DMS 273 (cell line): Measurements from ENCODE around the gene AFAP1L2.

ENCODE experiments used
- DNase-seq: peaks from one replicate; lab custom pipeline; 2025; ENCODE audit not compliant: unreplicated experiment; lab: John Stamatoyannopoulos, UW

AFAP1L2 gene

DNA sequence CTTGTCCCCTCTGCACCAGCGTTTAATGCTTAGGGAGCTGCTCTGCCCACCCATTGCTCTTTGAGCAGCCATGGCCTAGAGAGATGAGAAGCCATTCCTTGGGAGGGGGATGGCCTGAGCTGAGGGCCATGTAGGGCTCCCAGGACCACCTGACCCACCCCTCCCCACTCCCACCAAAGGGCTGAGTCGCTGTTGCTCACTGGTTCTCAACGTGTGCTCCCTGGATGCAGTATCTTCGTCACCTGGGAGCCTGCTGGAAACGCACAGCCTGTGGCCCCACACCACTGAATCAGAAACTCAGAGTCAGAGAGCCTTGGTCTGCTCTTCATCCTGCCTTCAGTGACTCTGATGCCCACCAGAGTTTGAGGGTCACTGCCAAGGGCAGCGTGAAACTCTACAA, 128.2 kb downstream of the AFAP1L2 start:
- no peak for DNase-seq

DNA sequence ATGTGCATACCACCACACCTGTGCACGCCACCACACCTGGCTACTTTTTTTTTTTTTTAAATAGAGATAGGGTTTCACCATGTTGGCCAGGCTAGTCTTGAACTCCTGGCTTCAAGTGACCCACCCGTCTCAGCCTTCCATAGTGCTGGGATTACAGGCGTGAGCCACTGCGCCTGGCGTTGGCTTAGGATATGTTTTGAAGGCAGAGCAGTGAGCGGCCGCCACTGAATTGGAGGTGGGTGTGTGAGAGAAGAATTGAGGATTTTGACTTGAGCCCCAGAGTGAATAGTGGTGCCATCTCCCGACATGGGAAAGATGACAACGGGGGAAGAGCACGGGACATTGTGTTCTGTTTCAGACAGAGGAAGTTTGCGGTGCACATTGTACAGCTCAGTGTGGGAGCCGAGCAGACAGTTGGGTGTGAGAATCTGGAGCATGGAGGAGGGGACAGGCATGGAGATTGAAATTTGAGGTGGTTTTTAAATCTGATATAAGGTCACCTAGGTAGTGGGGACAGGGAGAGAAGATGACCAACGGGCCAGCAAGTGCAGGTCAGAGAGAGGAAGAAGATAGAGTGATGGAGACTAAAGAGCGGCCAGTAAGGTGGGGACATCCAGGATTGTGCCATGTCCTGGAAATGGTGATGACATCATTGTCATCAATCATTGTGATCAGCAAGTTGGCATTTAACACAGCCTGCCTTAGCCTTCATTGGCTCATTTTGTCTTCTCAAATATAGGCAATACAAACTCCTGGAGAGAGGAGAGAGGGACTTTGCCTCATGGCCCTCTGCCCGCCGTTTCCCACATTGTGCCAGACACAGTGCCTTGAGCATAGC, 129.5 kb downstream of the AFAP1L2 start:
- DNase-seq = no peak

DNA sequence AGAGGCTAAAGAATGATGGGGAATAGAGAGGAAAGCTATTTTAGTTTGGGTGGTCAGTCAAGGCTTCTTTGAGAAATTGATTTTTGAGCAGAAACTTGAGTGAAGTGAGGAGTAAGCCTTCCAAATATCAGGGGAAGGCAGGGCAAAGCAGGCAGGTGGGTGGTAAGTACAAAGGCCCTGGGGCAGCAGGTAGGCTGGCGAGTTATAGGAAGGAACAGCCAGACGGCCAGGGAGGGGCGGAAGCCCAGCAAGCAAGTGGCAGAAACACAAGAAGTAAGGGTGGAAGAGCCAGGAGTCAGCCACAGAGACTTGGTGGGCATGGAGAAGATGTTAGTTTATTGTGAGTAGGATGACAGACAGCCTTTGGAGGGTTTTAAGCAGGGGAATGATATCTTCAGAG, 130.4 kb downstream of the AFAP1L2 start:
- DNase-seq = no peak

DNA sequence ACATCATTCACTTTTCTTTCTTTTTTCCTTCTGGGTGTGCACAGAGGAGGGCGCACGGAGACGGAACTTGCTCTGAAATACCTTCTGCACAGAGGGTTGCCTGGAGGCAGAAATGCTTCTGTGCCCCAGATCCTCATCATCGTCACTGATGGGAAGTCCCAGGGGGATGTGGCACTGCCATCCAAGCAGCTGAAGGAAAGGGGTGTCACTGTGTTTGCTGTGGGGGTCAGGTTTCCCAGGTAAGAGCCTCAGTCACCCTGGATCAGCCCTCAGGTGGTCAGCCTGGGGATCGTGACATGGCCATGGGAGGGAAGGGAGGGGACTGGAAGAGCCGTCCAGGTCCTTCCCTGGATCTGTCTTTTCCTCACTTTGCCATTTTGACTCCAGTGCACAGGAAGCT, 131.6 kb downstream of the AFAP1L2 start:
- DNase-seq = no peak

DNA sequence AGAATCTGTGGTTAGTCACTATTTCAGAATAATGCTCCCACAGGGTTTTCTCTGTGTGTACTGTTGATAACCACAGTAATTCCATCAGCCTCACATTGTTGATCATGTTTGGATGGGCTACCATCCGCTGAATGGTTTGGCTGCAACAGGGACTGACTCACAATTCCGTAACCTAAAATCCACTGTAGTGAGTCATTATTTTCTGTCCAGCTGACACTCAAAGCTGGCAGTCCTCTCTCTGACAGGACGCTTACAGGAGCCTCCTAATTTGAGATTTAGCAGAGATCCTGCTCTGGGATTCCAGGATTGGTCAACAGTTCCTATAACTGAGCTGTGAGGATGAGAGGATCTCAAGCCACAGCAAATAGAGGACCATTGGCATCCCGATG, 132.5 kb downstream of the AFAP1L2 start:
- DNase-seq = no peak

DNA sequence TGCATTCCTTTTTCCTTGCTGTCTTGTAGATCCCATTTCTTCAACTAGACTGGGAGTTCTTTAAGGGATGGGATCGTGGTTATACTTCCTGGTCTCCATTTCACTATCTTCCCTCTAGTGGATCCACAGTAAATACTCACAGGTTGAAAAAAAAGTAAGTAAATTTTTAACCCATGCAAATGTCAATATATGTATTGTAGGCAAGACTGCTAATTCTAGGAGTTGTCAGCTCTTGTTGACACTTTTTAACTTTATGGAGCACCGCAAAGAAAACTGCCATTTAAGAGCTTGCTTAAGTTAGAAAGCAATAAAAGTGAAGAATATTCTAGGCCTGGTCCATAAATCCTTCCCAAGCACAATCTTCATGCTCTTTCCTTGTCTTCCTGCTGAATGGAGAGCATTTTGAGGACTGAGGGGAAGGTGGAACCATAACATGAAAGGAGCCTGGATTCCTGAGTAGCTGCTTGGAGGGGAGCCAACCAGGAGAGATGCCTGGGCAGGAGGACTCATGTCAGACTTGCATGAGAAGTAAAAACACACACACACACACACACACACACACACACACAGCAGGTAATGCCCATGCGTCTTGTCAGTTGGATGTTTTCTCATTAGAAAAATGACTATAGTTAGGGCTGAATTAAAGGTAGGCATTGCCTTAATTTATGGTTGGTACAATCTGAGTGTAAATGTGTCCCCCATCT, 133.1 kb downstream of the AFAP1L2 start:
- no peak for DNase-seq

DNA sequence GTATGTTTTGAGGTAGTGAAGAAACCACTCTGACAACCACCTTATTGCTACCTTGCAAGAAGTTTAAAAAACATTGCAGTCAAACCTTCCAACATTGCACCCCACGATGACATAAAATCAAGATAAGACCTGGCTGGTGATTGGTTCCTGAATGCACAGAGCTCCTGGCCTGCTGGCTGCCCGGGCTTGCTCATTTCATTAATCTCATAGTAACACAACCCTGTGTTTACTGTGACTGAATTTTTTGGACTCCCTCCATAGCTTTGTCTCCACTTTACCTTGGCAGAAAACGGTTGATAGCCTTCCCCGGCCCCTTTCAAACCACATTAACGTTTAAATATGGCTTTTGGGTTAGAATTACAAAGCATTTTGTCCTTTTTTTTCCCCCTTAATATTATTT, 137.8 kb downstream of the AFAP1L2 start:
- DNase-seq = peak; percentile 71

DNA sequence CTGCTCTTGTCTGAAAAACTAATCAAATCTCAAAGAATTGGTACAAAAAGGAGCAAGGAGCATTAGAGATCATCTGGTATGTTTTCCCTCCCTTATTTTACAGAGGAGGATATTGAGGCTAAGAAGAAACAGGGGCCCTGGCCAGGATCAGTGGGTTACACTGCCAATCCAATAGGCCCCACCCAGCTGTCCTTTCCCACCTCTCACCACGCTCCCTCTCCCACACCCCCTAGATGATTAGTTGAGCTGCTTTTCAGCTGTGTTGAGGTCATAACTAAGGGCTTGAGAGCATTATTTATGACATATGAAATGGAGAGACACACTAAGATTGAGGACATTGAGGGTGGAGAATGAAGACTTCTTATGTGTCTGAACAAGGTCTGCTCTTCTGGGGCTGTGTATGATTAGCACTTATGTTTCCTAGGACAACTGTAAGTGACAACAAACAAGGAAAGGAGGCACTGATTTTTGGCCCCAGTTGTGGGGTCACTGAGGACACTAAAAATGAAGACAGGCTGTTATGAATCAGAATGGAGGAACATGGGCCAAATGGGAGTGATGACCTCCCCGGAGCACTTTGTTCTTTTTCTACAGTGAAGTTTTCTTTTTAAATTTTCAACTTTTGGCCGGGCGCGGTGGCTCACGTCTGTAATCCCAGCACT, 138.8 kb downstream of the AFAP1L2 start:
- no peak for DNase-seq

DNA sequence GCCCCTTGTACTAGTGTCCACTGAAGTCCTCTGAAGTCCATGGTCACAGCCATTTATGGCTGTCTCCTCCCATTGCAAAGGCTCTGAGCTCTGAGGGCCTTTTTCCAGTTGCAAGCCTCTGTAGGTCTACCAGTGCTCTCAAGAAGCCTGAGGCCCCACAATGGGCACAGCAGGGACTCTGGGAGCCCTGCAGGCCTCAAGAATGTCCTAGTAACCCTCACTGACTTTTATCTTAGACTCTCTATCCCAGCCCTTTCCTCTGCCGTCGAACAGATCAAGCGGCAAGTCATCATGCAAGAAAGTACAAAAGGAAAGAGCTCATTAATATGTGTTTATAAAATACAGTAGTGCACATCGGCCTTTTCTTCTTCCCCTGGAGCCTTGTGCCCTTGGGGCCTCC, 141.8 kb downstream of the AFAP1L2 start:
- no peak for DNase-seq

DNA sequence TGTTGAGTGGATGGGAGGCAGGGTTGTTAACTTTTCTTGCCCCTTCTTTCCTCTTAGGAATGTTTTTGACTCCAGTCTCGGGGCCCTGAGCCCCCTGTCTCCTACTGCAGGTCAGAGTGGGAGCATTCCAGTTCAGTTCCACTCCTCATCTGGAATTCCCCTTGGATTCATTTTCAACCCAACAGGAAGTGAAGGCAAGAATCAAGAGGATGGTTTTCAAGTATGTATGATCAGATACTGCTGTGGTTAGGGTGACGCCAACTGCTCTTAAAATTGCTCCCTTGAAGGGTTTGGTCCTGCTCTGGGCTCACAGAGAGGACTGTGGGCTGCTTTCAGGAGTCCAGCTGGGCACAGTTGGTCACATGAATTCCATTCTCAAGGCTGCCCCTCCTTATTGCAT, 143.2 kb downstream of the AFAP1L2 start:
- no peak for DNase-seq

DNA sequence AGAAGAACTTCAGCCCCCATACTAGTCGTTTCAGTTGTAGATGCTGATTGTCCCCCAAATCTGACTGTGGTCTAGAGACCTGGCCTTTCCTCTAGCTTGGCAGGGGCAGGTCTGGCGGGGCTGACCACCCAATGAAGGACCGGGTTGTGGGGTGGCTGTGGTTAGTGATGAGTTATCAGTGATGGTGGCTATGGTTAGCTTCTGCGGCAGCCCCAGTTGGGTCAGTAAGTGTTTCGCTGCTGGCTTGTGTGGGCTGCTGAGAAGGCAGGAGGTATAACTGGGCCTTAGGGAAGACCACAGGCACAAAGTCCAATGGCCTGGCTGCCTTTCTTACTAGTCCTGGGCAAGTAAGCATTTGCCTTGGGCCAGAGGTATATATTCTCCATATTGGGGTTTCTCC, 143.9 kb downstream of the AFAP1L2 start:
- DNase-seq = no peak

DNA sequence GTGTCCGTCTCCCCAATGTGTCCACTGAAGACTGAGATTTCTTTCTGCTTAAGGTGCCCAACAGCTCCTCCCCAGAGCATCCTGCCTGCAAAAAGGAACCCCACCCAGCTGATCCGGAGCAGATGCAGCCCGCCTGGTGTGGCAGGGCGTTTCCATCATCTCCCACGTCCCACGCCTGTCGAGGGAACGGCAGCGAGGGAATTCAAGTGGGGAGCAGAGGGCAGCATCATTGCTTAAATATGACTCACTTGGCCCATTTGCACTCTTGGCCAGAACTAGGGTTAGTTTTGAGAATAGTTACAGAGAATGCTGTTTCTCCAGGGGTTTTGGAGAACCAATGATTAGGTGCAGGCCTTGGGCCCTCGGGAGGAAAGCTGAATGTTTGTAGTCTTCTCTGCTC, 144.5 kb downstream of the AFAP1L2 start:
- DNase-seq = no peak

DNA sequence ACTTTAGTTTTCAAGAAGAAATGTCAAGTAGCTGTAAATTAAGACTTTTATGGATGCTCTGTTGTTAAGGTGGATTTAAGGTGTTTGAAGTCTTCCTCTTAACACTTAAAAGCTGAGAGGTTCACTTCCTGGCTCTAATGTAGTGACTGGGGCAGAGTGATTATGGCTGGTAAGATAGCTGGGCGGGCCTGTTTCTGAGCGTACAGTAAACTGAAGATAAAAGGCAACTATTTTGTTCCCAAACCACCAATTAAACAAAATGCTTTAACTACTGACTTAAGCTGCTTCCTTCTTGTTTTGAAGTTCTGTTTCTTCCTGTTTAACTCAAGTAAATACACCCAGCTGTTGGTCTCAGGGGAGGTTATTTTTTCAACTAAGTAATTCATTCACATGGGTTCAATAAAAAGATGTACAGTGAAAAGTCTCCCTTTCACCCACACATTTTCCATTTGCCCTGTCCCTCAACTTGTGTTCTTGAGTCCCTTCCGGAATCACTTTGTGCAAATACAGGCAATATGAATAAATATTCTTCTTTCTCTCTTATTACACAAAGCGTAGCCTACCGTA, 145.9 kb downstream of the AFAP1L2 start:
- DNase-seq = no peak

DNA sequence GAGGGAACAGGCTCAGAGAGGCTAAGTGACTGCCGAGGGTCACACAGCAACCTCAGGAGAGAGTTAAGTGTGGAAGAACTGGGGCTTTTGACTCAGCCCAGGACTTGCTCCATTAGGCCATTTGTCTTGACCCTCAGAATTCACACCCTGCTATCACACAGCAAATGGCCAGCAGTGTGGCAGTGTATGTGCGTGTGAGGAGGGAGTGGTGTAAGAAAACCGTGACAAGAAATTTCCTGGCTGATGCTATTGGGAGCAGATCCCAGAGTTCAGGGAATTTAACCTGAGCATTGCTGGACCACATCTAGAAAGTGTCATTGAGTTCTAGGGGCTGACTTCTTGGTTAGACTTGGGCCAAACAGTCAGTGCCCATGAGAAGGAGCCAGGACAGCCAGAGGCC, 146.8 kb downstream of the AFAP1L2 start:
- DNase-seq = no peak

DNA sequence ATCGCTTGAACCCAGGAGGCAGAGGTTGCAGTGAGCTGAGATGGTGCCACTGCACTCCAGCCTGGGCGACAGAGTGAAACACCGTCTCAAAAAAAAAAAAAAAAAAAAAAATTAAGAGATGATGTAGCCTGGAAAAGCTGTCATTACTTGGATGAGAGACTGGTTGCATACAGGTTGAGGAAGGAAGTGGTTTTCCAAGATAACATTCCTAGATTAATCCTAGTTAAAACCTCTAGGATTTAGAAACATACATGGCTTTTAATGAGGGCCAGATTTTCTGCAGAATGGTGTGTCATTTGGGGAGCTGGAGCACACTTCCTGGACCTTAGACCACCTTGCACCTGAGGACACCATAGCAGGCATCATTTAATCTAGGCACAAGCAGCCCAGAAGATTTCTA, 147.5 kb downstream of the AFAP1L2 start:
- no peak for DNase-seq

DNA sequence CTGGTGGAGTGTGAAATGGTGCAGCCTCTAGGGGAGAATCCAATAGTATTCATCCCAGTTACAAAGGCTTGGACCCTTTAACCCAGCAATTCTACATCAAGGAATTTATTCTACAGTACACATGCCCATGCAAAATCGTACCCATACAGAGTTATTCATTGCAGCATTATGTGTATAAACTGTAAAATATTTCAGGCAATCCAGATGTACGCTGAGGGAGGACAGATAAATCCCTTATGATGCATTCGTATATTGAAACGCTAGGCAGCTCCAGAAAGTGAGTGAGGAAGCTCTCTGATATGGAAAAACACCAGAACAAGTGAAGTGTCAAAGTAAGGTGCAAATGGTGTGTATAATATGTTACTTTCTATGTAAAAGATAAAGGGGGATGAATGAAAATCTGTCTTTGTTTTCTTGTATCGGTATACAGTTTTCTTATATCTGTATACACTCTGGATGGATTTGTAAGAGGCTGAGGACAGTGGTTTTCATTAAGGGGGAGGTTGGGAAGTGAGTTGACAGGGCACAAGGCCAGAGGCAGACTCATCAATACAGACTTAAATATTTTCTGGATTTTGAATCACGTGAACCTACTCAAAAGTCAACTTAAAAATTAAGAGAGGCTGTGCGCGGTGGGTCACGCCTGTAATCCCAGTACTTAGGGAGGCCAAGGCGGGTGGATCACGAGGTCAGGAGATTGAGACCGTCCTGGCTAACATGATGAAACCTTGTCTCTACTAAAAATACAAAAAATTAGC, 148.1 kb downstream of the AFAP1L2 start:
- DNase-seq = no peak

DNA sequence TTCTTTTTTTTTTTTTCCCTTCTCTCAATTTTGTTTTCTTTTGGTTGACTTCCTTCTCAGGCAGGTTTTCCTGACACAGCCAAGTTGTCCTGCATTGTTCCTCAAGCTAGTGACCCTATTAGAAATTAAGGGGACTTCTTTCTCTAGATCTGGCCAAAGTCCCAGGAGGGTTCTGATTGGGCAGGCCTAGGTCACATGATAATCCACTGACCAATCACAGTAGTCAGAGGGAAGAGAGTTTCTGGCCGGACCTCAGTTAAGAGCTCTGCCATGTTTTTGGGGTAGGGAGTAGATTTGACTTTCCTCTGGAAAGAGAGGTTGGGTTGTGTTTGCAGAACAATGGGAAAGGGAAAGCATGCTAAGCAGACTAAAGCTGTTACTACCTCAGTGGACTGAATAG, 149.1 kb downstream of the AFAP1L2 start:
- DNase-seq = no peak

DNA sequence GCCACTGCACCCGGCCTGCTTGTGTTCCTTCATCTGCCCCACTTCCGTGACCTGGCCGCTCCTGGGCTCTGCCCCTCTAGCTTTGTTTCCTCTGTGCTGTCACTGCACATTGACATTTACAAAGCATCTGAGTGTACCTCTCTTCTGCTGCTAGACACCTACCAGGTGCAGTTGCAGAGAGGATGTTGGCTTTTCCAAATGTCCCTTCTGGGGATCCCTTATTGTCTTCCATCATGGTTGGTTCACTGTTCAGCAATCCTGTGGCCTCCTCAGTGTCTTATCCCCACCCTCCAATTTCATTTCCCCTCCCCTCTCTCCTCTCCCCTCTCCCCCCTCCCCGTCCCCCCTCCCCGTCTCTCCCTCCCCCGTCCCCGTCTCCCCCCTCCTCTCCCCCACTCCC, 151.4 kb downstream of the AFAP1L2 start:
- no peak for DNase-seq

DNA sequence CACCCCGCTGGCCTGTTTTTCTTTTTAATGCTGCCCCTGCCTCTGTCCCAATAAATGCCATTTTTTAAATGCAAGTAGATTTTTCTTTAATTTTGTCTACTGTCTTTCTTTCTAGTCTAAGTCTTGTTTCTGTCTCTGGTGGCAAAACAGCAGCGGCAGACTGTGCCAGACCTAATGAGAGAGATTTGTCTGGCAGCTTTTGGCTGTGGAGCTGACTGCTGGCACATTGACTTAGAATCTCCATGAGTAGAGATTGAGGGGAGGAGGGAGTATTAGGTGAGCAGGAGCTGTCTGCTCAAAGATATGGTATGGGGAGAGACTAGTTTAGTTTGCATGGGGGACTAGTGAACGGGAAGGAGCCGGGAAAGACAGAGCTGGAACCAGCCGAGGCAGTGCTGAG, 152.2 kb downstream of the AFAP1L2 start:
- DNase-seq = no peak

DNA sequence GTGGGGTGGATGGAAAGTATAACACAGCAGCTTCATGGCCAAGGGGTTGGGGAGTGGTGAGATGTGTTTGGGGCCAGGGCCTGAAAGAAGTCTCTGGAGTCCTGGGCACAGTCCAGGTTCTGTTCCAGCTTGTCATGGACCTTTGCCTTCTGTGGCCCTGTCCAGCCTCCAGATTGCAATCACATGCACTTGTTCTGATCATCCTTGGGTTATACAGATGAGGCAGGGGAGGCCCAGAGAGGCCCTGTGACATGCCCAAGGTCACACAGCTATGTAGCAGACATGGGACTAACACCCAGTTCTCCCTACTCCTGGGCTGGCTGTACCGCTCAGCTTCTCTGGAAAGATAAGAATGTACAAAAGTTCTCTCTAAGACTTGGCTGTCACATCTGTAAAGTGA, 153.6 kb downstream of the AFAP1L2 start:
- no peak for DNase-seq

DNA sequence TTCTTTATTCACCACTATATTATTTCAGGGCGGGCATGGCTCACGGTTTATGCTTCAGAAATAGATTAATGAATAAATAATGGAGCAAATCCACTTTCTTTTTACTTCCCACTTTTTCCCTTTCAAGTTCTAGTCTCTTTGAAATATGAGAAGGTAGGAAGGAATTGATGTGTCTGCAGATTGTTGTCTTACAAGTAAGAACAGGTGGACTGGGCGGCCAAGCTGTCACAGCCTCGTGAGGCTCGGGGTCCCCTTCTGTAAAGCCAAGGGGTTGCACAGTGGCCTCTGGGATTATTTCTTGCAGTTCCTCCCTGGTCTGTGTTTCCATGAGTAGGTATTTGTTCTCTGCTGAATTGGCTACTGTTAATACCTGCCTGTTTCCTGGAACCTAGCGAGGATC, 154.1 kb downstream of the AFAP1L2 start:
- DNase-seq = peak; percentile 23
